GM18517 (cell line): Measurements from ENCODE around the gene PRKCE.
"Not testable (repeated sequence)": the region's sequence is repeated elsewhere in the genome, so short reads cannot be mapped to it uniquely, and the experiment has no call there.

Source experiments
- ATAC-seq: cut with Tn5 transposase; IDR thresholded peaks from one replicate; pipeline ENCODE4 v1.9.1; 2021; ENCODE audit warnings: mild to moderate bottlenecking, moderate library complexity; ENCODE audit not compliant: unreplicated experiment

PRKCE gene

GRCh38 chr2:45902380-45902779 lies 250.9 kb downstream of the PRKCE start:
- ATAC-seq: no peak

GRCh38 chr2:45902781-45903375 lies 251.4 kb downstream of the PRKCE start:
- no peak for ATAC-seq

GRCh38 chr2:45904267-45904945 lies 252.9 kb downstream of the PRKCE start:
- ATAC-seq: peak; percentile 79

GRCh38 chr2:45904946-45905631 lies 253.6 kb downstream of the PRKCE start:
- ATAC-seq: no peak

GRCh38 chr2:45905632-45905958 lies 254.1 kb downstream of the PRKCE start:
- no peak for ATAC-seq

GRCh38 chr2:45907592-45907991 lies 256.1 kb downstream of the PRKCE start:
- ATAC-seq: no peak

GRCh38 chr2:45908316-45909170 lies 257.1 kb downstream of the PRKCE start:
- ATAC-seq: no peak

GRCh38 chr2:45909171-45909565 lies 257.7 kb downstream of the PRKCE start:
- ATAC-seq: no peak

- ATAC-seq: peak; percentile 69
Observed at GRCh38 chr2:45909677-45910191, 258.3 kb downstream of the PRKCE start.

- ATAC-seq: no peak
Observed at GRCh38 chr2:45910473-45911060, 259.1 kb downstream of the PRKCE start.

- no peak for ATAC-seq
Observed at GRCh38 chr2:45911538-45911937, 260.1 kb downstream of the PRKCE start.

GRCh38 chr2:45912109-45912508 lies 260.6 kb downstream of the PRKCE start:
- no peak for ATAC-seq

GRCh38 chr2:45913539-45913938 lies 262.1 kb downstream of the PRKCE start:
- no peak for ATAC-seq

GRCh38 chr2:45915523-45915922 lies 264.0 kb downstream of the PRKCE start:
- no peak for ATAC-seq

GRCh38 chr2:45917561-45918176 lies 266.2 kb downstream of the PRKCE start:
- ATAC-seq: not testable (repeated sequence)

- no peak for ATAC-seq
Observed at GRCh38 chr2:45918463-45919159, 267.1 kb downstream of the PRKCE start.

GRCh38 chr2:45919160-45919650 lies 267.7 kb downstream of the PRKCE start:
- peak; percentile 19 for ATAC-seq

- ATAC-seq: peak; percentile 46
Observed at GRCh38 chr2:45919711-45920111, 268.2 kb downstream of the PRKCE start.

GRCh38 chr2:45921921-45922320 lies 270.4 kb downstream of the PRKCE start:
- no peak for ATAC-seq

- ATAC-seq: no peak
Observed at GRCh38 chr2:45922577-45922988, 271.1 kb downstream of the PRKCE start.
